ENCODE measurements around the gene BICD2. TPM values are rescaled to one million over a fixed set of nuclear protein-coding genes. Genes with fewer than 3 reads are reported as not detected.

BICD2 gene
- total and polyA plus RNA-seq, 4 donors: 8.9 to 37.2 (median 24.3) TPM

GRCh38 chr9:92661743-92662142, 102.9 kb downstream of the BICD2 start:
- Histone ChIP-seq H3K9me3 (ENCODE audit: control insufficient read depth, low read length) (no peaks in the 10 kb centered on the region), H3K27me3 (ENCODE audit: control insufficient read depth in 1 of 2, insufficient read depth in 2 of 2, low read length in 1 of 2) (no peaks in the 10 kb centered on the region), H3K4me1 (ENCODE audit: control insufficient read depth in 1 of 2, insufficient read depth in 2 of 2, low read length in 2 of 2) (no peaks in the 10 kb centered on the region), H3K4me3 (ENCODE audit: low read length in 2 of 2) (no peak overlapping the region), H3K36me3 (ENCODE audit: control insufficient read depth in 1 of 2, insufficient read depth in 2 of 2, low read length in 1 of 2) (peaks cover 0 to 3% of the 10 kb centered on the region in 2 donors), H3K27ac (ENCODE audit: low read depth in 1 of 2, low read length in 2 of 2) (no peak overlapping the region)
- DNase-seq: peak in 1 of 2 donors; percentile 41
- intact Hi-C loops (cut with DNase I): no loop called here
- ATAC-seq (ENCODE audit: low FRiP score): no peak
- 88 to 92% methylated on average over 4 of the region's 4 CpGs for WGBS, 2 donors

Other genes with a start within 250 kb of the BICD2 start
- gene ECM2, start 228.8 kb downstream of the BICD2 start, total RNA-seq: 10 to 100 TPM; 54.6 to 65.6 TPM
- gene ECM2, start 228.8 kb downstream of the BICD2 start, polyA plus RNA-seq: 100 to 1,000 TPM in 1 of 2 donors, 10 to 100 TPM in 1; 47.8 to 102 TPM
- 10 to 100 TPM in 1 of 2 donors, 1 to 10 TPM in 1; 7.6 to 12.1 TPM for gene IPPK, start 94.7 kb downstream of the BICD2 start, total RNA-seq
- 1 to 10 TPM; 2.5 to 6.0 TPM for gene IPPK, start 94.7 kb downstream of the BICD2 start, polyA plus RNA-seq
- gene ZNF484, start 113.2 kb upstream of the BICD2 start, total RNA-seq: 10 to 100 TPM; 11.6 to 17.3 TPM
- gene ZNF484, start 113.2 kb upstream of the BICD2 start, polyA plus RNA-seq: 1 to 10 TPM; 1.5 to 1.9 TPM
- 10 to 100 TPM in 1 of 2 donors, 1 to 10 TPM in 1; 8.6 to 13.4 TPM for gene FGD3, start 182.7 kb upstream of the BICD2 start, total RNA-seq
- 1 to 10 TPM in 1 of 2 donors, under 1 TPM in 1; 0.69 to 3.0 TPM for gene FGD3, start 182.7 kb upstream of the BICD2 start, polyA plus RNA-seq